Stimulated activated naive CD4-positive, alpha-beta T cell treated with Interleukin-2 at 50 U/mL for 16 hours (primary cell): ENCODE measurements around the gene MUC5B.

ENCODE experiments used
- DNase-seq: peaks from one replicate; lab custom pipeline; 2025; lab: John Stamatoyannopoulos, UW

The MUC5B gene

GRCh38 chr11:1300569-1301187 is 77.8 kb downstream of the MUC5B start:
- DNase-seq, result no peak

- no peak for DNase-seq
Measured at GRCh38 chr11:1301220-1302000, 78.5 kb downstream of the MUC5B start.

- DNase-seq, result no peak
Measured at GRCh38 chr11:1302041-1302460, 79.2 kb downstream of the MUC5B start.

- DNase-seq, result no peak
Measured at GRCh38 chr11:1302461-1303125, 79.7 kb downstream of the MUC5B start.

- DNase-seq, result no peak
Measured at GRCh38 chr11:1303126-1303821, 80.4 kb downstream of the MUC5B start.

- no peak for DNase-seq
Measured at GRCh38 chr11:1303973-1304372, 81.1 kb downstream of the MUC5B start.

GRCh38 chr11:1304380-1304779 is 81.5 kb downstream of the MUC5B start:
- DNase-seq, result no peak

GRCh38 chr11:1305063-1305495 is 82.2 kb downstream of the MUC5B start:
- DNase-seq, result no peak

- DNase-seq, result no peak
Measured at GRCh38 chr11:1305501-1306056, 82.7 kb downstream of the MUC5B start.

GRCh38 chr11:1306186-1307162 is 83.6 kb downstream of the MUC5B start:
- no peak for DNase-seq

- no peak for DNase-seq
Measured at GRCh38 chr11:1307163-1307870, 84.5 kb downstream of the MUC5B start.

- no peak for DNase-seq
Measured at GRCh38 chr11:1307998-1308742, 85.3 kb downstream of the MUC5B start.

GRCh38 chr11:1308743-1309497 is 86.1 kb downstream of the MUC5B start:
- no peak for DNase-seq

GRCh38 chr11:1309498-1310317 is 86.8 kb downstream of the MUC5B start, which contains the start of gene TOLLIP:
TSS of gene TOLLIP (minus strand) at chr11:1309632. CDS start at chr11:1309498, 134 bp downstream.
- peak; percentile 95 for DNase-seq

- no peak for DNase-seq
Measured at GRCh38 chr11:1310318-1310687, 87.4 kb downstream of the MUC5B start.

GRCh38 chr11:1310772-1311468 is 88.1 kb downstream of the MUC5B start:
- peak; percentile 23 for DNase-seq
